ENCODE data around the gene CELF1. TPM values are rescaled to one million over a fixed set of nuclear protein-coding genes. Genes with fewer than 3 reads are reported as not detected.

CELF1 gene
- total RNA-seq, 1 experiment from 2014 or later = 152 TPM

DNA sequence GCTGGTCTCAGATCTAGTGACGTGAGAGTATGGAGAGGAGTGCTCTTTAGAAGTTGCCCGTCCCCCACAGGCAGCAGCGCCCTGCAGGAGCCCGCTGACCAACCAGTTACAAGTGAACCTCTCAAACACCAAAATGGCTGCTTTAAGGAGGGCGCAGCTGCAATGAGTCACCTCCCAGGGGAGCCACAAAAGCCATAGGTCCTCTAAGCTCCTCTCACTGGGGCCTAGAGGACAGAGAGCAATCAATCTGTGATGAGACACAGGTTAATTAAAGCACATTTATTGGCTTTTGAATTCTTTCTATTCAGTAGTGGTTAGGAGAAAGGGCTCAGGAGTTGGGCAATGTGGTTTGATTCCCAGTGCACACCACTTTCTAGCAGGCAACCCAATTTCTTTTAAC is 88.4 kb downstream of the CELF1 start:
- no peaks in the 10 kb centered on the region for H3K27me3 ChIP-seq (replicated peaks; ENCODE audit: control insufficient read depth, insufficient read depth, low read length)
- H3K27me3 Mint-ChIP-seq (ENCODE audit: insufficient read depth, unreplicated experiment) = no peaks in the 10 kb centered on the region
- no peaks in the 10 kb centered on the region for H3K9me3 Mint-ChIP-seq (ENCODE audit: unreplicated experiment)
- H3K4me1 ChIP-seq = no peaks in the 10 kb centered on the region
- no peaks in the 10 kb centered on the region for H3K9me3 ChIP-seq
- peaks cover 7% of the 10 kb centered on the region for H3K4me1 Mint-ChIP-seq (ENCODE audit: low read depth, unreplicated experiment)
- intact Hi-C loops (cut with micrococcal nuclease; ENCODE audit: unreplicated experiment) = no loop called here
- ChIA-PET CTCF (no interaction called here), POLR2A (no interaction called here)
- DNase-seq = no peak
- no peak for TF ChIP-seq CTCF (IDR thresholded peaks at IDR 0.05; ENCODE audit: insufficient read depth in 1 of 2, low read depth in 1 of 2, low read length in 1 of 2, severe bottlenecking in 1 of 2, unreplicated experiment in 1 of 2)
- H3K36me3 ChIP-seq (ENCODE audit: control insufficient read depth, insufficient read depth, low read length) = peaks cover 2% of the 10 kb centered on the region; the same call in 1 of the 2 replicates
- H3K36me3 Mint-ChIP-seq (ENCODE audit: insufficient read depth, unreplicated experiment) = peaks cover 80% of the 10 kb centered on the region
- no TSS peak for BruUV-seq (replicated peaks)
- no peak overlapping the region for H3K4me3 Mint-ChIP-seq (ENCODE audit: unreplicated experiment)
- H3K4me3 ChIP-seq (ENCODE audit: low read depth, low read length) = no peak overlapping the region
- no peak overlapping the region for H3K27ac Mint-ChIP-seq (ENCODE audit: unreplicated experiment)

- POLR2A ChIA-PET = no interaction called here
These were observed 91.1 kb downstream of the CELF1 start for GRCh38 chr11:47461876-47462275.

GRCh38 chr11:47460571-47461235 is 92.2 kb downstream of the CELF1 start:
- H3K4me1 ChIP-seq = no peaks in the 10 kb centered on the region
- no peak for TF ChIP-seq CTCF (IDR thresholded peaks at IDR 0.05; ENCODE audit: insufficient read depth in 1 of 2, low read depth in 1 of 2, low read length in 1 of 2, severe bottlenecking in 1 of 2, unreplicated experiment in 1 of 2)
- BruUV-seq (replicated peaks) = no TSS peak
- no peaks in the 10 kb centered on the region for H3K27me3 ChIP-seq (replicated peaks; ENCODE audit: control insufficient read depth, insufficient read depth, low read length)
- no peaks in the 10 kb centered on the region for H3K9me3 ChIP-seq
- Mint-ChIP-seq H3K36me3 (ENCODE audit: insufficient read depth, unreplicated experiment) (peaks cover 69% of the 10 kb centered on the region), H3K9me3 (ENCODE audit: unreplicated experiment) (no peaks in the 10 kb centered on the region), H3K27ac (ENCODE audit: unreplicated experiment) (no peak overlapping the region), H3K4me3 (ENCODE audit: unreplicated experiment) (no peak overlapping the region), H3K4me1 (ENCODE audit: low read depth, unreplicated experiment) (no peaks in the 10 kb centered on the region), H3K27me3 (ENCODE audit: insufficient read depth, unreplicated experiment) (no peaks in the 10 kb centered on the region)
- no peak overlapping the region for H3K4me3 ChIP-seq (ENCODE audit: low read depth, low read length)
- no peaks in the 10 kb centered on the region; the same call in 1 of the 2 replicates for H3K36me3 ChIP-seq (ENCODE audit: control insufficient read depth, insufficient read depth, low read length)
- DNase-seq = no peak
- intact Hi-C loops (cut with micrococcal nuclease; ENCODE audit: unreplicated experiment) = no loop called here
- POLR2A ChIA-PET = no interaction called here
- CTCF ChIA-PET = no interaction called here

More at GRCh38 chr11:47461876-47462275, 91.1 kb downstream of the CELF1 start:
- BruUV-seq (replicated peaks) = no TSS peak
- no peak overlapping the region for H3K4me3 Mint-ChIP-seq (ENCODE audit: unreplicated experiment)
- no peaks in the 10 kb centered on the region for H3K27me3 Mint-ChIP-seq (ENCODE audit: insufficient read depth, unreplicated experiment)
- Histone ChIP-seq H3K27me3 (replicated peaks; ENCODE audit: control insufficient read depth, insufficient read depth, low read length) (no peaks in the 10 kb centered on the region), H3K4me3 (ENCODE audit: low read depth, low read length) (no peak overlapping the region), H3K36me3 (ENCODE audit: control insufficient read depth, insufficient read depth, low read length) (no peaks in the 10 kb centered on the region; the same call in 1 of the 2 replicates), H3K4me1 (no peaks in the 10 kb centered on the region), H3K9me3 (no peaks in the 10 kb centered on the region)
- no peak for DNase-seq
- H3K36me3 Mint-ChIP-seq (ENCODE audit: insufficient read depth, unreplicated experiment) = peaks cover 65% of the 10 kb centered on the region
- intact Hi-C loops (cut with micrococcal nuclease; ENCODE audit: unreplicated experiment) = no loop called here
- H3K4me1 Mint-ChIP-seq (ENCODE audit: low read depth, unreplicated experiment) = no peaks in the 10 kb centered on the region
- CTCF ChIA-PET = no interaction called here
- H3K9me3 Mint-ChIP-seq (ENCODE audit: unreplicated experiment) = no peaks in the 10 kb centered on the region
- H3K27ac Mint-ChIP-seq (ENCODE audit: unreplicated experiment) = peak overlapping the region; percentile 55
- TF ChIP-seq CTCF (IDR thresholded peaks at IDR 0.05; ENCODE audit: insufficient read depth in 1 of 2, low read depth in 1 of 2, low read length in 1 of 2, severe bottlenecking in 1 of 2, unreplicated experiment in 1 of 2) = no peak
